Fibroblast of gingiva (primary cell): ENCODE data around the gene P2RX4.
"Not testable (repeated sequence)": the region's sequence is repeated elsewhere in the genome, so short reads cannot be mapped to it uniquely, and the experiment has no call there.

Experiments
- DNase-seq: peaks from one replicate; pipeline ENCODE4 v3.0.0-alpha.2; 2011; ENCODE audit warnings: low read depth

The P2RX4 gene

DNA sequence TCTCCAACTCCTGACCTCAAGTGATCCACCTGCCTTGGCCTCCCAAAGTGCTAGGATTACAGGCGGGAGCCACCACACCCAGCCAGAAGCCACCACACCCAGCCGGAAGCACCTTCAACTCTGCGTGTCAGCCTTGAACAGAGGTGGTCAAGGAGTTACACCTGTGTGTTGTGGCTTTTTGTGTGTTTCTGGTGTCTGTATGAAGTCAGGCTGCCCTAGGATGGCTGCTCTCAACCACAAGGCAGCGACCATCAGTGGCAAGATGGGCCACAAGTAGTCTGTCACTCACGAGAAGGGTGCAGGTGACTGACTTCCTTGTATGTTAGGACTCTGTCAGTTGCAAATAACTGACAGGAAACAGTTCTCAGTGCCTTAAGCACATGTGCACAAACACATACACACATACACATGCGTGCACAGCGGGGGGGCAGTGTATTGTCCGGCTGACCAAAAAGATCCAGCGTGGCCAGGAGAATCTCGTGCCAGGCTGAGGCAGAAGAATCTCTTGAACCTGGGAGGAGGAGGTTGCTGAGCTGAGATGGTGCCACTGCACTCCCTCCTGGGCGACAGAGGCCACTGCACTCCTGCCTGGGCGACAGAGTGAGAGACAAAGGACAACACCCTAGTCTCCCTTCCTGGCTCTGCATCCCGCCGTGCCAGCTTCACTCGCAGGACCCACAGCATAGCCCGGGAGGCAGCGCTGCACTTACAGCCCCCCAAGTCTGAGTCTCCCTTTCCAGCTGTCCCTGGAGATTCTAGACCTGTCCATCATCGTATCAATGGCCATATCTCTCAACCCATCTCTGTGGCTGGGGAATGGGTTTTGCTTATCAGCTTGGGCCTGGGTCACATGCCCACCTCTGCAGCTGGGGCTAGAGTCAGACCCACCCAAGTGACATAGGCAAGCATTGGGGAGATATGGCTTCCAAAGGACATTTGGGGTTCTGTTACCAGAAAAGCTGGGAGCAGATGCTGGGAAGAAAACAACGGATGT is 13.7 kb downstream of the P2RX4 start:
- no peak for DNase-seq

DNA sequence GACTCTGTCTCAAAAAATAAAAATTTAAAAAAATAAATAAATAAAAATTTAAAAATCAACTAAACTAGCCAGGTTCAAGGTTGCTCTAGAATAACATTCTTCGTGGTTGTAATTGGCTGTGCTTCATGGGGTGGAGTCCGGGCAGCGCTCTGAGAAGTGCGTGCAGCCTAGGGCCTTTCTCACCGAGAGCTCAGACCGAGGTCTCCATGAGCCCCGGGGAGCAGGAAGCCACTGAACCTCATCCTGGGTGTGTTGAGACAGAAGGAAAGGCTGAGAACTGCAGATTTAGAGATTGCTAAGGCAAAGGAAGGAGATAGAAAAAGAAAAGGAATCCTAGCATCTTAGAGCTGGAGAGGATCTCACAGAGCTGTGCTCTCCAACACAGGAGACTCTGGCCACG is 14.7 kb downstream of the P2RX4 start:
- DNase-seq, result no peak

DNA sequence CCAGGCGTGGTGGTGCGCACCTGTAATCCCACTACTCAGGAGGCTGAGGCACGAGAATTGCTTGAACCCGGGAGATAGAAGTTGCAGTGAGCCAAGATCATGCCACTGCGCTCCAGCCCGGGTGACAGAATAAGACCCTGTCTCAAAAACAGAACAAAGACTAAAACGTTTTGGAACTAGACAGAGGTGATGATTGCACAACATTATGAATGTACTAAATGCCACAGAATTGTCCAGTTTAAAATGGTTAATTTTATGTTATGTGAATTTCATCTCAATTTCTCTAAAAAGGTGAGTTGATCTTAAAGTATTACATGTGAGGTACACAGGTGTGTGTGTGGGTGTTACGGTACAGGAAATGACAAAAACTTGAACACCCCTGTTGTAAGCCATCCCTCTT is 16.5 kb downstream of the P2RX4 start:
- DNase-seq, result no peak

DNA sequence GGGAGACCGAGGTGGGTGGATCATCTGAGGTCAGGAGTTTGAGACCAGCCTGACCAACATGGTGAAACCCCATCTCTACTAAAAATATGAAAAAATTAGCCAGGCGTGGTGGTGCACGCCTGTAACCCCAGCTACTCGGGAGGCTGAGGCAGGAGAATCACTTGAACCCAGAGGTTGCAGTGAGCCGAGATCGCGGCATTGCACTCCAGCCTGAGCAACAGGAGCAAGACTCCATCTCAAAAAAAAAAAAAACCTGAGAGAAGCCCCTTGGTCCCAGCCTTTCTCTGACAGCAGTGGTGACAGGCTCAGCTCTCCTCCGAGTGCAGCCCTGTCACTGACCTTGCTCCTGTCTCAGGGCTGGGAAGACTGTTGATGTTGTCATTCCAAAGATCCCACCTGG is 16.9 kb downstream of the P2RX4 start:
- not testable (repeated sequence) for DNase-seq

DNA sequence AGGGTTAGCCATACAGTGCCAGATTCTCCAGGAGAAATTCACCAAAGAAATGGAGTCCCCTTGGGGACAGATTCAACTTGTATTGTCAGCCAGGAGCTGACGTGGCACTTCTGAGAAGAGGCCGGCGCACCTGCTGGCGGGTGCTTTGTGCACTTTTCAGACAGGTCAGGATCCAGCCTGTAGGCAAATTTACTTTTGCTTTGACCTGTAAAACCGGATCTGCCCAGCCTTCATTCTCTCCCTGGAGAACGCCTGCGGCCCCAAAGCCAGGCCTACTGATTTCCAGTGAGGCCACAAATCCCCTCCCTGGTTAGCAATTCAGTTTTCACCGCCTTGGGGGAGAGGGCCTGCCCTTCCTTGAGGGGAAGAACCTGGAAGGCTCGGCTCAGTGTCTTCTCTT is 17.4 kb downstream of the P2RX4 start:
- no peak for DNase-seq

DNA sequence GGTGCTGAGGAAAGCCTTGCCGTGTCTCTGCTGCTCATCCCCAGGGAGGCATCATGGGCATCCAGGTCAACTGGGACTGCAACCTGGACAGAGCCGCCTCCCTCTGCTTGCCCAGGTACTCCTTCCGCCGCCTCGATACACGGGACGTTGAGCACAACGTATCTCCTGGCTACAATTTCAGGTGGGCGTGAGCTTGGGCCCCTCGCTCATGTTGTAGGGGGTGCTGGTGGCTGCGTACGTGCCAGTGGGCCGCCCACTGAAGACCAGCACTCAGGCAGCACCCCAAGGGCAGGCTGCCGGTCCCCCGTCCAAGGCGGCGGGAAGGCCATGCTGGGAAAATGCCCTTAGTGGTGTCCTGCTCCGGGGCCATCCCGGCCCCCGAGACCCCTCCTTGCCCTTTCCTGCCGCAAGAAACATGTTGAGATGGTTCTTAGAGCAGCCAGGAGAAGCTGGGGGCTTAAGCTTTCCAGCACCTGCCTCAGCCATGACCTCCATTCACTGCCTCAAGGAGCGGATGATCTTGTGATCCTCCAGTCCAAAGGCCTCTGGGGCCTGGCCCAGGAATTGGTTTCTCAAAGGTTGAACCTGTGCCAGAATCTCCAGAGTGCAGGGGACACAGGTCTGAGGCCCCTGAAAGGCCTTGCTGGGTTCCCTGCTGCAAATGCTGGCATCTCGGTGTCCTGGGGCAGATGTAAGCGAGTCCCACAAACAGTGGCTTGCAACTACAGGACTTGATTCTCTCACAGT is 19.2 kb downstream of the P2RX4 start:
- DNase-seq, result no peak

DNA sequence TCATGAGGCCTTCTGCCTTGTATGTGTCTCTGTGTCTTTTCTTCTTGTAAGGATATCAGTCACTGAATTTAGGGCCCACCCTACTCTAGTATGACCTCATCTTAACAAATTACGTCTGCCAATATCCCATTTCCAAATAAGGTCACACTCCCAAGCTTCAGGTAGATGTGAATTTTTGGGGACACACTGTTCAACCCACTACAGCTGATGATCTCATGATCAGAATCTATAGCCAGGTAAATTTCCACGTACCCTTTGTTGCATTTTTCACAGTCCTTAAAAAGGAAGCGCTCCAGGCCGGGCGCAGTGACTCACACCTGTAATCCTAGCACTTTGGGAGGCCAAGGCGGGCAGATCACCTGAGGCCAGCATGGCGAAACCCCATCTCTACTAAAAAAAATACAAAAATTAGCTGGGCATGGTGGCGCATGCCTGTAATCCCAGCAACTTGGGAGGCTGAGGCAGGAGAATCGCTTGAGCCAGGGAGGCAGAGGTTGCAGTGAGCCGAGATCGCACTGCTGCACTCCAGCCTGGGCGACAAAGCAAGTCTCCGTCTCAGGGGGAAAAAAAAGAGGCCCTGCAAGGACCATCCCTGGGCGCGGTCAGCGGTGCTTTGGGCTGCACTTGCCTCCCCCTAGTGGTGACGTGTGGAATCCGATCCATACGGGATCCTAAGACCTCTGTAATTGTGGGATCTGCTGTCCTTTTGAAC is 20.1 kb downstream of the P2RX4 start:
- DNase-seq, result peak; percentile 68

DNA sequence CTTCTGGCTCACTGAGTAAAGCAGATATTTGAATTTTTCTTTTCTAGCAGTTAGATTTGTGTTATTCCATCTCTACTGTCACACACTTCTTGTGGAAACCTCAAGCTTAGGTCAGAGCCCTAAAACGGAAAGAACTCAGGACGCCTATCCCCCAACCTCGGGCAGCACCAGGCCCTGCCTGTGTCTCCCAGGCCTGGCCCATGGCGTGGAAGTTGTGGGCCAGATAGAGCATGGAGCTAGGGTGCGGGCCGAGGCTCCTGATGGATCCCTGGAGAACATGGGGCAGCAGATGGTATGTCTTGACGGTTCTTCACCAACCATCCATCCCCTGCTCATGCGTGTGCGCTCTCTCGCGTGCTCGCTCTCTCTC is 20.6 kb downstream of the P2RX4 start:
- DNase-seq, result no peak

DNA sequence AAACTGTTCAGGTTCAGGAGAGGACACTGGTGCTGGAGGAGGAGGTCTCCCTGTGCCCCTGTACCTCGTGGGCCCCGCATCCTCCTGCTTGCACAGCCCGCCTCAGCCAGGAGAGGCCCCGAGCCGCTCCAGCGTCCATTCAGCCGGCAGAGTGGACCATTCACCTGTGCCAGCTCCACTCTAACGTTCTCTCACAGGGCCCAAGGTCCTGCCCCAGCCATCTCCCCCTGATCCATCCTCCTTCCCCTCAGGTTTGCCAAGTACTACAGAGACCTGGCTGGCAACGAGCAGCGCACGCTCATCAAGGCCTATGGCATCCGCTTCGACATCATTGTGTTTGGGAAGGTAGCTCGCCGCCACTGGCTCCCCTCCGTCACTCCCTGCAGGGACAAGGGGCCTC is 22.2 kb downstream of the P2RX4 start:
- no peak for DNase-seq

DNA sequence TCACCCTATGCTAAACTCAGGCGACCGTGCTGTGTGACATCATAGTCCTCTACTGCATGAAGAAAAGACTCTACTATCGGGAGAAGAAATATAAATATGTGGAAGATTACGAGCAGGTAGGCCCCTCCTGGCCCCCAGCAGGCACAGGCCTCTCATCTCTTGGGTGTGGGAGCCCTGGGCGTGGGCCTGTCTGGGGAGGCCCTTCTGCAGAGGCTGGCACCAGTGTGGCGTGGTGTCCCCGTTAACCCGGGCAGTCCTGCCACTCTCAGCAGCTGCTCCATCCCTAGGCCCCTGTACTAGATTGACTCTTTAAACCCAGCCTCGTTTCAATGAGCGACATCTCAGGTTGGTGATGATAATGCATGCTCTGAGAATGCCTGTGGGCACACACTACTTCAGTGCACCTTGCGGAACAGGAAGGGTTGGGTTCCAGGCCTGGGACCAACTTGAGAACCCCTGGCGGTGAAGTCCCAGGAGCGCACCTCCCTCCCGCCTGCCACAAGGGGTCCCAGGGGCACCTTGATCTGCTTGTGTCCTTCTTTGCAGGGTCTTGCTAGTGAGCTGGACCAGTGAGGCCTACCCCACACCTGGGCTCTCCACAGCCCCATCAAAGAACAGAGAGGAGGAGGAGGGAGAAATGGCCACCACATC is 23.2 kb downstream of the P2RX4 start:
- DNase-seq, result no peak

DNA sequence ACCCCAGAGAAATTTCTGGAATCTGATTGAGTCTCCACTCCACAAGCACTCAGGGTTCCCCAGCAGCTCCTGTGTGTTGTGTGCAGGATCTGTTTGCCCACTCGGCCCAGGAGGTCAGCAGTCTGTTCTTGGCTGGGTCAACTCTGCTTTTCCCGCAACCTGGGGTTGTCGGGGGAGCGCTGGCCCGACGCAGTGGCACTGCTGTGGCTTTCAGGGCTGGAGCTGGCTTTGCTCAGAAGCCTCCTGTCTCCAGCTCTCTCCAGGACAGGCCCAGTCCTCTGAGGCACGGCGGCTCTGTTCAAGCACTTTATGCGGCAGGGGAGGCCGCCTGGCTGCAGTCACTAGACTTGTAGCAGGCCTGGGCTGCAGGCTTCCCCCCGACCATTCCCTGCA is 23.7 kb downstream of the P2RX4 start:
- no peak for DNase-seq

DNA sequence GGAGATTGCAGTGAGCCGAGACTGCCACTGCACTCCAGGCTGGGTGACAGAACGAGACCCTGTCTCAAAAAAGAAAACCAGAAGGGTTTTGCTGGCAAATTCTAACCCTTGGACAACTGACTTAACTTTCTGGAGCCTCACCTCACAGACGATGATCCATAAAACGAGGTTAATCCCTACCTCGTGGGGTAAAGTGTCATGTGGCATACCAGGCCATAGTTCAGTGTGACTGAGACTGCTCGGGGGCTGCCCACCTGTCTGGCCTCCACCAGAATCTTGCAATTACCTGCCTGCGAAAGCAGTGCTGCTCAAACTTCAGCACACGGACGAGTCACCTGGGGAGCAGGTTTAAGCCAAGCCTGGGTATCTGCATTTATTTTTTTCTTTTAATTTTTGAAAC is 26.8 kb downstream of the P2RX4 start:
- DNase-seq, result no peak

DNA sequence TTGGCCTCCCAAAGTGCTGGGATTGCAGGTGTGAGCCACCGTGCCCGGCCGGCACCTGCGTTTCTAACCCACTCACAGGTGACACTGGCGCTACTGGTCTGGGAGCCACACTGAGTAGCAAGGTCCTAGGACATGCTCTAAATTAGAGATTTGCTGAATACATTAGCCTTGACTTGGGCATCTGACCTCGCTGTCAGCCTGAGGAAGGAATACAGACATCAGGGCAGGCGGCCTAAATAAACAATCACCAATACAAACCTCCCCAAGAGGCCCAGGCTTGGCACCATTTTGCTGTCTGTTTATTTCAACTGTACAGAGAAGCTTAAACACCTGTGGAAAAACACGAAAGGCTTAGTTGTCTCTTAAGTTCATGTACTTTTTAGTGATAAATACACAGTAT is 27.5 kb downstream of the P2RX4 start:
- DNase-seq, result no peak

DNA sequence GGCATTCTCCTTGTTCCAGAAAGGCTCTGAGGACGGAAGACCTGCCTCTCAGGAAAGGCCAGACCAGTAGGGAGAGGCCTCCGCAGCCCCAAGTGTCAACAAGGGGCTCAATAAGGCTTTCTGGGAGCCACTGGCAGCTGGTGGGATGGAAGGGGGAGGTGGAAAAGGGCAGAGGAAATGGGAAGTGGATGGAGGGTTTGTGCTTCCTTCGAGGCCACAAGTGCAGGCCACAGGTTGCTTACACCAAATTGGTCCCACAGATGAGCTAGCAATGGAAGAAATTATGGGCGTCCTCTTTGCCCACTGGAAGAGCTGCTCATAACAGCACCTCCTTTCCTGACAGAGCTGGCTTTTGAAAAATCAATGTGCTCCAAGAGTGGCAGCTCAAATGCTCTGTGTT is 28.2 kb downstream of the P2RX4 start:
- DNase-seq, result no peak

DNA sequence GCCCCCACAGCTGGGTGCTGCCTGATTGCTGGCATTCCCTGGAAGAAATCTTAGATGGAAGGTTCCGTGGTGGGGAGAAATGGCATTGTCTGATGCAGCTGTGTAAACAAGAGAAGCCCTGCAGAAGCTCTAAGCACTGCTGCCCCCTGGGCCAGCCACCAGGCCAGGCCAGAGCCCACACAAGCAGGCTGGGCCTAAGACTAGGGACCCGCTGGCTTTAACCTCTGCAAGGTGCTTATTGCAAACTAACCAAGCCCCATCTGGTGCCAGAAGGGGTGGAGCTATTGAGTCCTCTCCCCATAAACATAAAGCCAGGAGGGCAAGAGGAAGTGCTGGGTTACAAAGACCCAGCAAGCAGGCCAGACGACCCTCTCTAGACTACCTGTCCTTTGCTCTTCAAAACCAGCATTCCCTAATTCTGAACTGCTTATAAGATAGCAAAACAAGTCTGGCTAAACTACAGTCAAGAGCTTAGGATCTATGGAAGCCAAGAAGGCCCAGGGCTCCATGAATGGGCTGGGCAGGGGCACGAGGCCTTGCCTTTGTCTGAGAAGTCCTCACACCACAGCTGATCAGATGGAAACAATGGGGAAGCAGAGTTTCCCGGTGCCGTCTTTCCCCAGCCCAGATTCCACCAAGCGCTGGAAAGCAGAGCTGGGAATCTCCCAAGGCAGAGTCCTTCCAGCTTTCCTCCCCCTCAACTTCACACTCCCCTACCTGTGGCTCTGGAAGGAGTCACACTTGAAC is 28.8 kb downstream of the P2RX4 start:
- DNase-seq, result no peak

DNA sequence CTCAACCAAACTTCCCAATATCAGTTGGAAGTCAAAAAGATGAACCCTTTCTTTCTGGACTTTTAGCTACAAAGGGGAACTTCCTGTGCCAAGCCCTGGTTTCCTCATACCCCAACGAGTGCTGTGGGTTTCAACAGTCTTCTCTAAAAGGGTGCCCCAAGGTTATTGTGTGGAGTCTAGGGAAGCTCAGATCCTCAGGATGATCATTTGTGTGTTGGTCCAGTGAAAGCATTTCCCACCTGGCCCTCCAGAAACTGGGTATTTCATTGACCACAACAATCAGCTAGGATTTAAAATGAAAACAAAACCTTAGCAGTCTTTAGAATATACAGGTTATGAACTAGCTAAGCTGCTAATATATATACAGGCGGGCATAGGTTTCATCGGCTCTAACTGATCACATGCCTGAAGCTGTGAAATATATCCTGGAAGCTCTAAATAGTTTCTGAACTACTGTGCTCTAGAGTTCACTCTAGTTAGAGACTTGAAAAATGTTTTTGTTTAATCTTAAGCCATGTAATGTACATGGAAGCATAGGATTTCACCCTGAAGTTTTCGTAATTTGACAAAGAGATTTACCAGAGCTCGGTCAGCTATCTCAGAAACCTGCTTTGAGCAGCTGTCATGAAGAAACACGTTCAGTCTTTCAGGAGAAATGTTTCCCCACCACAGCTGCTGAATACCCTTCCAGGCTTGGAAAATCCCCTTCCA is 29.6 kb downstream of the P2RX4 start:
- DNase-seq, result no peak

DNA sequence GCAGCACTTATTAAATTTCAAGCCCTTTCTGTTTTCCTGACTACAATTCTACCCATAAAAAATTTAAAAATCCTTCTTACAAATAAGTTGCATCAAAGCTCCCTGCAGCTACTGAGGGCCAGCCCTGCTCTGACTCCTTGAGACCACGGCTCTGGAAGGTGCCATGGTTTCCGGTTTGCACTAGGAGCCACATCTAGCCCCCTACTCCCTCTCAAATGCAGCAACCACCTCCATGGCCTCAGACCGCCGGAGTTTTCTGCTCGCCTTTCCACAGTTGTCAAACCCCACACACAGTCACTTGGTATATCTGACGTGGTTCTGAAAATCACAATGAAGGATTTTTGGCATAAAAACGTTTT is 30.1 kb downstream of the P2RX4 start:
- no peak for DNase-seq

DNA sequence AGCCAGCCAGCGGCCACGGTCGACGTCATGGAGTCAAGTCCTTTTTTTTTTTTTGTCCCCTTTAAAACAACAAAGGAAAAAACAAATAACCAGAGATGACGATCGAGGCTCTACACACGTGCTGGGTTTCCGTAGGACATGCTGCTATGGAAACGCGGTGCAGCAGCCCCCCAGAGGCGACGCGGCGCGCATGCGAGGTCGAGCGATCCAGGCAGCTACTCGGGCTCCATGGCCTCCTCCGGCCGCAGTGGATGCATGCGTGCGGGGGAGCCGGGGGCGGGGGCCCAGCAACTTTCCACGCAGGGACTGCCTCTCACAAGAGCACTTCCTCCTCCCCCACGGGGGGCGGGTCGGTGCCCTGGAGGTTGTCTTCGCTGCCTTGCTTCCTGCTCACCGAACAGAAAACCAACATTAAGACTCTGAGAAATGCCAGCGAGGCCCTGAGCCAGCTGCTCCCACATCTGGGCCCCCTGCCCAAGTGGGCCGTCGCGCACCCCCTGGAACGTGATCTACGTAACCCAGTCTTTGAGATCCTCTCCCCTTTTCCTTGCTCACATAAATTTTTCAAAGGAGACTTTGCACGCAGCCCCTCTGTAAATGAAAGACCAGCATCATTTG is 30.7 kb downstream of the P2RX4 start:
- DNase-seq, result peak; percentile 29

DNA sequence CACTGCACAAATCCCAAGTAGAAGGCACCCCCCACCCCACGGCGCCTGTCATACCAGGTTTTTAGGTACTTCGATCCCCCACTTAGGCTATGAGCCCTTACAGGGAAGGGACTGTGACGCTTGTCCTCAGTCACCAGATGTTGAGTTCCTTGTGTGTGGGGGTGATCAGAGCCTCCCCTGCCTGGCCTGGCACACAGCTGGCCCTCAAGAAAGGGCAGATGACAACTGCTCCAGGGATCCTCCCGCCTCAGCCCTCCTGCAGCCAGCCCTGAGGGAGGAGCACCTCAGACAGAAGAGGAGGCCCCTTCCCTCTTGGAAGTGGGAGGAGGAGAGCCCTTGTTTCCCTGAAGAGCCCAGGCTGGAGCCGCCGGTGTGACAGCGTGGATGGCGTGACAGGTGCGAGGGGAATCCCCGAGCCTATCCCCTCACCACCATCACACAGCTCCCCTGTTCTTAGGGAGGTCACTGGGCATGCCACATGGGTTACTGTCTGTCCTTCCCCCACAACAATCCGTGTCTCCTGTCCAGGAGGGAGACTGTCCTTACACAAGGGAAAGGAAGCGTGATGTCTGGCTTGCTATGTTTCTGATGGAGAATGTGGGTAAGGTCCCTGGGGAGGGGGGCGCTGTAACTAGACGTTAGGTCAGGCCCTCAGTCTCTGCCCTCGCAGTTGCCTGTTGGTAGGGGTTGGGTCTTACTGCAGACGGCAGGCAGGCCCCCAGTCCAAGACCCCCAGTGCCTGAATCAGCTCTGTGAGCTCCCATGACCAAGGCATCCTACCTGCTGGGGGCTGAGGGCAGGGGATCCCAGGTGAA is 31.4 kb downstream of the P2RX4 start:
- DNase-seq, result no peak

DNA sequence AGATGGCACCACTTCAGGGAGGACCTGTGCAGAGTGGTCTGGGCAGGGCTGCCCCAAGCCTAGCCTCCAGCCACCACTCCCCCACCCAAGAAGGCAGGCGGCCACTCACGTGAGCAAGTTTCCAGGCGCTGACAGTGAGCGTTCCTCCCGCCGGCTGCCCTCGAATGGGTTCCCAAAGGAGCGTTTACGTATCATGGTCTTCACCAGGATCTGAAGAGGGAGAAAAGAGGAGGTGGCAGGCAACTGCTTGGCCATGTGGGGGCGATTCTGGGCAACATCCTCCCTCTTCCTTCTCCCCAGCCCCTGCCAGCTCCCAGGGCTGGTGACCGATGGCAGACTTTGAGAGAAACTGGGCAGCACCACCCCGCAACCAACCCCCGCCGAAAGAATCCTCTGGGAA is 35.1 kb downstream of the P2RX4 start:
- DNase-seq, result no peak
